Breast epithelium (tissue), 3 donors: Measurements from ENCODE around the gene NPRL2.

Experiments
- POLR2A ChIP-seq: fragments of 450-650 bp; IDR thresholded peaks from one replicate; pipeline ENCODE4 v1.6.1; 2016; ENCODE audit warnings: antibody characterized with exemption, mild to moderate bottlenecking, moderate library complexity
- POLR2AphosphoS5 ChIP-seq, 3 donors: sonication (generic); formaldehyde crosslinking; IDR thresholded peaks; one replicate each; pipeline ENCODE4 v1.6.1; 2017; ENCODE audit warnings: antibody characterized with exemption in 3 of 3
- TF ChIP-seq, protein P1 (sequence below), 3 donors: fragments of 450-650 bp; IDR thresholded peaks; one replicate each; pipeline ENCODE4 v1.5.1; 2016 to 2017; ENCODE audit warnings: antibody characterized with exemption in 3 of 3, mild to moderate bottlenecking in 3 of 3, moderate library complexity in 3 of 3

DNA sequence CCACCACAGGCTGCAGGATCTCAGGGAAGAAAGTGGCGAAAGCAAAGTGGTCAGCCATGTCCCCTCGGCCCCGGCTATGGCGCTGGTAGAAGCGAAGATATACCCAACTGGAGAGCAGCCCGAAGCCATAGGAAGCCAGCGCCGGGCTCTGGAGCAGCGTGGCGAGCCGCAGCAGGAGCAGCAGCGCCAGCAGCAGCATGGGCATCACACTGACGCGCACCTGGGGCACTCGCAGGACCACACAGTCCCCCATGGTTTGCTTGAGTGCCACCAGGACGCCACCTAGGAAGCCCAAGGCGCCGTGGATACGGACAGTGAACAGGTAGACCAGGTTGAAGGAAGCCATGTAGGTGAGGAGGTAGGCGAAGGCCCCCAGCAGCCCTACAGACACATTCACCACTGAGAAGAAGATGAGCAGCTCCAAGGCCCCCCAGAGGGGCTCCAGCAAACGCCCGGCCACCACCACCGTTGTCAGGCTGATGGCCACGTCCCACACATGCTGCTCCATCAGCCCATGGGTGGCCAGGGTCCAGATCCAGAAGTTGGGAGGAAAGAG is 7.9 kb upstream of the NPRL2 start:
- TF ChIP-seq, protein P1, sequence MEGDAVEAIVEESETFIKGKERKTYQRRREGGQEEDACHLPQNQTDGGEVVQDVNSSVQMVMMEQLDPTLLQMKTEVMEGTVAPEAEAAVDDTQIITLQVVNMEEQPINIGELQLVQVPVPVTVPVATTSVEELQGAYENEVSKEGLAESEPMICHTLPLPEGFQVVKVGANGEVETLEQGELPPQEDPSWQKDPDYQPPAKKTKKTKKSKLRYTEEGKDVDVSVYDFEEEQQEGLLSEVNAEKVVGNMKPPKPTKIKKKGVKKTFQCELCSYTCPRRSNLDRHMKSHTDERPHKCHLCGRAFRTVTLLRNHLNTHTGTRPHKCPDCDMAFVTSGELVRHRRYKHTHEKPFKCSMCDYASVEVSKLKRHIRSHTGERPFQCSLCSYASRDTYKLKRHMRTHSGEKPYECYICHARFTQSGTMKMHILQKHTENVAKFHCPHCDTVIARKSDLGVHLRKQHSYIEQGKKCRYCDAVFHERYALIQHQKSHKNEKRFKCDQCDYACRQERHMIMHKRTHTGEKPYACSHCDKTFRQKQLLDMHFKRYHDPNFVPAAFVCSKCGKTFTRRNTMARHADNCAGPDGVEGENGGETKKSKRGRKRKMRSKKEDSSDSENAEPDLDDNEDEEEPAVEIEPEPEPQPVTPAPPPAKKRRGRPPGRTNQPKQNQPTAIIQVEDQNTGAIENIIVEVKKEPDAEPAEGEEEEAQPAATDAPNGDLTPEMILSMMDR (IDR thresholded peaks at IDR 0.05): no peak
- TF ChIP-seq POLR2A (no peak), POLR2AphosphoS5 (IDR thresholded peaks at IDR 0.05) (no peak)
